CD4-positive, alpha-beta T cell (primary cell): Measurements from ENCODE around the gene LIN7B. TPM values are rescaled to one million over a fixed set of nuclear protein-coding genes. Genes with fewer than 3 reads are reported as not detected.

Experiments
- ATAC-seq: fragments of 200-7000 bp; cut with Tn5 transposase; one replicate; pipeline ENCODE4 v1.10.0; 2022; ENCODE audit warnings: mild to moderate bottlenecking; ENCODE audit not compliant: poor library complexity
- CTCF ChIA-PET: fragments of 350-600 bp; sonication (Branson Sonifier 250); formaldehyde crosslinking; loops from one replicate; lab custom pipeline; 2021; ENCODE audit warnings: antibody characterized with exemption, inconsistent platforms; lab: Charles Lee
- POLR2A ChIA-PET: fragments of 350-600 bp; sonication (Branson Sonifier 250); formaldehyde crosslinking; loops from one replicate; lab custom pipeline; 2021; ENCODE audit warnings: antibody characterized with exemption, inconsistent platforms; lab: Charles Lee
- DNase-seq, 14 experiments: peaks; one replicate each; pipeline ENCODE4 v3.0.0-alpha.2; 2013 to 2020; ENCODE audit warnings: mixed read lengths in 2 of 14
- H3K27ac ChIP-seq, 2 donors: one replicate each; pipeline versions ENCODE4 v1.5.1 to v1.7.0; 2013; ENCODE audit warnings: low read length in 2 of 2, low read depth in 1 of 2, mild to moderate bottlenecking in 1 of 2
- H3K27me3 ChIP-seq, 2 experiments: 1 replicate in 1 of 2; 2 replicates in 1 of 2; pipeline versions ENCODE4 v1.6.1 to v1.7.0; 2013; ENCODE audit warnings: low read length in 2 of 2, control low read depth in 1 of 2, mild to moderate bottlenecking in 1 of 2, moderate library complexity in 1 of 2; ENCODE audit not compliant: insufficient read depth in 2 of 2, control insufficient read depth in 1 of 2
- H3K36me3 ChIP-seq: one replicate; pipeline ENCODE4 v1.6.1; 2013; ENCODE audit warnings: low read length, control low read depth; ENCODE audit not compliant: insufficient read depth
- H3K4me1 ChIP-seq: one replicate; pipeline ENCODE4 v1.6.1; 2013; ENCODE audit warnings: low read length, control low read depth; ENCODE audit not compliant: insufficient read depth
- H3K4me3 ChIP-seq: one replicate; pipeline ENCODE4 v1.5.1; 2013; ENCODE audit warnings: mild to moderate bottlenecking, low read length, moderate library complexity
- H3K9me3 ChIP-seq, 2 experiments: 1 replicate in 1 of 2; 2 replicates in 1 of 2; pipeline versions ENCODE4 v1.6.1 to v1.7.0; 2013; ENCODE audit warnings: low read length in 2 of 2, mild to moderate bottlenecking in 2 of 2, control low read depth in 1 of 2, moderate library complexity in 1 of 2; ENCODE audit not compliant: control insufficient read depth in 1 of 2, insufficient read depth in 1 of 2
- H3K27ac Mint-ChIP-seq: one replicate; pipeline ENCODE4 v1.8.0; 2020; ENCODE audit warnings: mixed read lengths
- H3K27me3 Mint-ChIP-seq: one replicate; pipeline ENCODE4 v1.8.0; 2021; ENCODE audit warnings: mixed read lengths
- H3K36me3 Mint-ChIP-seq: one replicate; pipeline ENCODE4 v1.8.0; 2021; ENCODE audit warnings: low read depth, mixed read lengths
- H3K4me1 Mint-ChIP-seq: one replicate; pipeline ENCODE4 v1.8.0; 2021; ENCODE audit warnings: low read depth, mixed read lengths
- H3K4me3 Mint-ChIP-seq: one replicate; pipeline ENCODE4 v1.8.0; 2020; ENCODE audit warnings: mild to moderate bottlenecking, mixed read lengths
- H3K9me3 Mint-ChIP-seq: one replicate; pipeline ENCODE4 v1.8.0; 2020; ENCODE audit warnings: mixed read lengths
- CTCF ChIP-seq: fragments of 200-600 bp; IDR thresholded peaks from one replicate; pipeline ENCODE4 v1.8.0; 2022; ENCODE audit warnings: antibody characterized with exemption, mild to moderate bottlenecking
- intact Hi-C, 2 experiments: fragments of 100-400 bp; cut with DNase I in 1 of 2; cut with micrococcal nuclease in 1 of 2; formaldehyde crosslinking; loops; one replicate each; pipeline versions ENCODE4 v1.15.1 to v1.9.0; 2023 to 2025; cut with DNase I, micrococcal nuclease
- total RNA-seq, 174 experiments: library from RNA in 2 of 174; stranded (reverse) in 2 of 174; gene quantifications; one replicate each; pipeline ENCODE4 v1.2.3 and lab custom pipeline; 2021 to 2026

Gene LIN7B
- total RNA-seq, 2 experiments from 2014 or later: 6.4 to 6.6 TPM

DNA sequence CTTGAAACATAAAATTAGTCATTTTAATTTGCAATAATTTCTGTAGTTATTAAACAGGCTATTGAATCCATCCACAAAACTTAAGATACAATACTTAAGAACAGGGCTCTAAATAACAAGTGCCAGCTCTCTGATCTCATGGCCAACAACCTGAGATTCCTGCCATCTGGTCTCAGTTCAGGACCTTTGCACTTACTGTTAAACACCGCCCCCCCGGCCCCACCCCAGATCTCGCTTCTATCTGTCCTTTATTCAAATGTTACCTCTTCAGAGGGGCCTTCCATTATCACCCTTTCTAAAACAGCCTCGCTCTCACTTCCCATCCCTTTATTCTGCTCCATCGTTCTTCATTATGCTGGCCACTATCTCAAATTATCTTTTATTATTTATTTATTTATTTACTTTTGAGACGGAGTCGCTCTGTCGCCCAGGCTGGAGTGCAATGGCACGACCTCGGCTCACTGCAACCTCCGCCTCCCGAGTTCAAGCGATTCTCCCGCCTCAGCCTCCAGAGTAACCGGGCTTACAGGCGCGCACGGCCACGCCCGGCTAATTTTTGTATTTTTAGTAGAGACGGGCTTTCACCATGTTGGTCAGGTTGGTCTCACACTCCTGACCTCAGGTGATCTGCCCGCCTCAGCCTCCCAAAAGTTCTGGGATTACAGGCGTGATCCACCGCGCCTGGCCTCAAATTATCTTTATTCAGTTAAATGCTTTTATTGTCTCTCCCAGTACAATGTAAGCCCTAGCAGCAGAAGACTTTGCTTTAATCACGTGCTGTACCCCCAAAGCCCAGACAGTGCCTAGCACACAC, 29.8 kb upstream of the LIN7B start:
- peaks cover 39% of the 10 kb centered on the region for H3K36me3 Mint-ChIP-seq
- intact Hi-C loops: loop anchor here in 1 of 2 experiments (5.0 to 10.0 kb wide), 3 partner anchors 87 to 1720 kb away; partner anchors contain the start of gene RPL13A
- H3K9me3 Mint-ChIP-seq: no peaks in the 10 kb centered on the region

GRCh38 chr19:49085020-49085867, 28.9 kb upstream of the LIN7B start, which contains the start of gene SNRNP70:
Gene SNRNP70 (plus strand): TSS chr19:49085451. CDS start chr19:49086415, 964 bp downstream.
- Histone ChIP-seq H3K27me3 (no peaks in the 10 kb centered on the region), H3K4me3 (peak within 1 kb of the TSS; percentile 94), H3K4me1 (peaks cover 45% of the 10 kb centered on the region), H3K36me3 (peaks cover 19% of the 10 kb centered on the region), H3K9me3 (no peaks in the 10 kb centered on the region), H3K27ac (peak within 1 kb of the TSS; percentile 68 to 75)
- peaks cover 36% of the 10 kb centered on the region for H3K4me1 Mint-ChIP-seq
- no peaks in the 10 kb centered on the region for H3K9me3 Mint-ChIP-seq
- peaks cover 43% of the 10 kb centered on the region for H3K36me3 Mint-ChIP-seq
- ATAC-seq (peak; percentile 92), DNase-seq (peak; percentile 96 to 100 (median 99))
- no peak for TF ChIP-seq CTCF
- CTCF ChIA-PET: interaction anchor here (4.5 kb wide), 1 partner anchor 13 kb away, joined by 24 read pairs; no protein-coding TSS in a partner anchor
- H3K4me3 Mint-ChIP-seq: peak within 1 kb of the TSS; percentile 86
- H3K27me3 Mint-ChIP-seq: peaks cover 5% of the 10 kb centered on the region
- intact Hi-C loops: loop anchor here in 1 of 2 experiments (10.0 kb wide), 2 partner anchors 400 to 1720 kb away; partner anchors contain the start of gene RPL13A
- peak within 1 kb of the TSS; percentile 87 for H3K27ac Mint-ChIP-seq
- POLR2A ChIA-PET: no interaction called here

More for the DNA sequence above, 29.8 kb upstream of the LIN7B start:
- DNase-seq (no peak), ATAC-seq (no peak)
- no peak for TF ChIP-seq CTCF
- H3K27me3 ChIP-seq: no peaks in the 10 kb centered on the region
- Mint-ChIP-seq H3K27me3 (peaks cover 12% of the 10 kb centered on the region), H3K27ac (peak overlapping the region; percentile 87), H3K4me1 (peaks cover 33% of the 10 kb centered on the region), H3K4me3 (peak overlapping the region; percentile 86)
- H3K27ac ChIP-seq: peak overlapping the region; percentile 65 to 75
- ChIA-PET CTCF (no interaction called here), POLR2A (interaction anchor here (0.7 kb wide), 1 partner anchor 972 kb away, joined by 3 read pairs; no protein-coding TSS in a partner anchor)
- H3K36me3 ChIP-seq: peaks cover 13% of the 10 kb centered on the region
- H3K4me1 ChIP-seq: peaks cover 40% of the 10 kb centered on the region
- peak overlapping the region; percentile 94 for H3K4me3 ChIP-seq
- no peaks in the 10 kb centered on the region for H3K9me3 ChIP-seq

DNA sequence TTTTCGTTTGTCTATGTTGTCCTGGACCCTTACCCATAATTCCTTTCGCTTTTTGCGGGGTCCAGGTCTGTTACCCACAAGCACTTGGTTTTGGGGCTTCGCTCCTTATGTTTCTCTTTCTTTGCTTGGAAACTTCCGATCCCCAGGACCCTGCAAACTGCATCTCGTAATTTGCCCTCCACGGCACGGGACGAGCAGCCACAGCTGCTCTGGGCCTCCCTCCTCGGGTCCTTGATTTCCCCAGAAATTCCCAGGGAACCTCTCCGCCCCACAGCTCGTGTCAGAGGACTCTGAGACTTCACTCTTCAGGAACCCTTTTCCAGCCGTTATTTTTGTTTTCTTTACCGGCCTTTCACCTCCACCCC, 28.3 kb upstream of the LIN7B start:
- Mint-ChIP-seq H3K36me3 (peaks cover 49% of the 10 kb centered on the region), H3K4me3 (peak overlapping the region; percentile 86), H3K27ac (peak overlapping the region; percentile 87), H3K27me3 (peaks cover 3% of the 10 kb centered on the region), H3K4me1 (peaks cover 37% of the 10 kb centered on the region), H3K9me3 (no peaks in the 10 kb centered on the region)
- DNase-seq (no peak), ATAC-seq (no peak)
- Histone ChIP-seq H3K4me1 (peaks cover 47% of the 10 kb centered on the region), H3K27me3 (no peaks in the 10 kb centered on the region), H3K27ac (peak overlapping the region; percentile 68 to 75), H3K9me3 (no peaks in the 10 kb centered on the region), H3K36me3 (peaks cover 25% of the 10 kb centered on the region), H3K4me3 (peak overlapping the region; percentile 94)
- intact Hi-C loops: loop anchor here in 1 of 2 experiments (10.0 kb wide), 2 partner anchors 399 to 1719 kb away; partner anchors contain the start of gene RPL13A
- ChIA-PET CTCF (interaction anchor here (1.5 to 4.5 kb wide), 2 partner anchors 12 to 29 kb away, joined by 6 to 24 read pairs; partner anchors contain the start of gene LIN7B), POLR2A (no interaction called here)
- TF ChIP-seq CTCF: no peak
